ENCODE results near the gene COPS7A.
"Not testable (repeated sequence)": the region's sequence is repeated elsewhere in the genome, so short reads cannot be mapped to it uniquely, and the experiment has no call there.

The COPS7A gene

GRCh38 chr12:6703631-6704030, 20.2 kb upstream of the COPS7A start:
- DNase-seq (ENCODE audit: insufficient read length, low spot score) (no peak), FAIRE-seq (no peak)
- no peak for TF ChIP-seq CTCF (IDR thresholded peaks at IDR 0.05; ENCODE audit: insufficient read depth, missing control alignments)

- DNase-seq (ENCODE audit: insufficient read length, low spot score); FAIRE-seq: not testable (repeated sequence)
Measured at GRCh38 chr12:6708351-6708750, 15.5 kb upstream of the COPS7A start.

GRCh38 chr12:6708960-6709394, 14.9 kb upstream of the COPS7A start:
- FAIRE-seq: no peak
- no peak for DNase-seq (ENCODE audit: insufficient read length, low spot score)
- TF ChIP-seq CTCF (IDR thresholded peaks at IDR 0.05; ENCODE audit: insufficient read depth, missing control alignments): no peak

GRCh38 chr12:6716031-6716873, 7.6 kb upstream of the COPS7A start:
- FAIRE-seq; DNase-seq (ENCODE audit: insufficient read length, low spot score): not testable (repeated sequence)

- FAIRE-seq: no peak
- DNase-seq (ENCODE audit: insufficient read length, low spot score): no peak
- TF ChIP-seq CTCF (IDR thresholded peaks at IDR 0.05; ENCODE audit: insufficient read depth, missing control alignments): no peak
Measured at GRCh38 chr12:6716874-6717437, 6.9 kb upstream of the COPS7A start.

- TF ChIP-seq CTCF (IDR thresholded peaks at IDR 0.05; ENCODE audit: insufficient read depth, missing control alignments): no peak
- DNase-seq (ENCODE audit: insufficient read length, low spot score): no peak
- FAIRE-seq: no peak
Measured at GRCh38 chr12:6722863-6723262, 983 bp upstream of the COPS7A start.

- FAIRE-seq (no peak), DNase-seq (ENCODE audit: insufficient read length, low spot score) (no peak)
- no peak for TF ChIP-seq CTCF (IDR thresholded peaks at IDR 0.05; ENCODE audit: insufficient read depth, missing control alignments)
Measured at GRCh38 chr12:6724409-6724797, 557 bp downstream of the COPS7A start.

- FAIRE-seq (no peak), DNase-seq (ENCODE audit: insufficient read length, low spot score) (no peak)
- TF ChIP-seq CTCF (IDR thresholded peaks at IDR 0.05; ENCODE audit: insufficient read depth, missing control alignments): no peak
Measured at GRCh38 chr12:6725350-6725749, 1.5 kb downstream of the COPS7A start.

Data from D721Med (cell line).